ENCODE results near the gene TEX22. TPM values are rescaled to one million over a fixed set of nuclear protein-coding genes. Genes with fewer than 3 reads are reported as not detected.

TEX22 gene
- total RNA-seq, 3 donors from 2014 or later = 0.84 to 2.0 (median 0.95) TPM

DNA sequence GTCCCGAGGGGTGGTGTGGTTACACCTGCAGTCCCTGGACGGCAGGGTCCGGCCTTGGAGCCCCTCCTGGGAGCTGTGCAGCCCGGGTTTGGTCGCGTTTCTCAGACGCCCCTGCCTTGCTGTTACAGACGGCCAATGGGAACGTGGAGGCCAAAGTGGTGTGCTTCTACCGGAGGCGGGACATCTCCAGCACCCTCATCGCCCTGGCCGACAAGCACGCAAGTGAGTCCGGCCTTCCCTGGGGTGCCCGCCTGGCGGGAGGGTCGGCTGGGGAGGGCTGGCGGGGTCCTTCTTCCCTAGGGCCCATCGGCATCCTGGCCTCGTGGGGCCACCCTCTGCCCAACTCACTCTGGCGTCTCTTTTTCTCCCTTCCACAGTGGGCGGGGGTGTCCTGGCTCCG, 47.0 kb downstream of the TEX22 start:
- H3K9me3 ChIP-seq = no peaks in the 10 kb centered on the region
- H3K4me3 ChIP-seq = no peak overlapping the region
- no peaks in the 10 kb centered on the region for H3K4me1 ChIP-seq (ENCODE audit: low read depth)
- DNase-seq (peak in 1 of 3 donors; percentile 43), ATAC-seq (no peak)
- TF ChIP-seq, protein P1, sequence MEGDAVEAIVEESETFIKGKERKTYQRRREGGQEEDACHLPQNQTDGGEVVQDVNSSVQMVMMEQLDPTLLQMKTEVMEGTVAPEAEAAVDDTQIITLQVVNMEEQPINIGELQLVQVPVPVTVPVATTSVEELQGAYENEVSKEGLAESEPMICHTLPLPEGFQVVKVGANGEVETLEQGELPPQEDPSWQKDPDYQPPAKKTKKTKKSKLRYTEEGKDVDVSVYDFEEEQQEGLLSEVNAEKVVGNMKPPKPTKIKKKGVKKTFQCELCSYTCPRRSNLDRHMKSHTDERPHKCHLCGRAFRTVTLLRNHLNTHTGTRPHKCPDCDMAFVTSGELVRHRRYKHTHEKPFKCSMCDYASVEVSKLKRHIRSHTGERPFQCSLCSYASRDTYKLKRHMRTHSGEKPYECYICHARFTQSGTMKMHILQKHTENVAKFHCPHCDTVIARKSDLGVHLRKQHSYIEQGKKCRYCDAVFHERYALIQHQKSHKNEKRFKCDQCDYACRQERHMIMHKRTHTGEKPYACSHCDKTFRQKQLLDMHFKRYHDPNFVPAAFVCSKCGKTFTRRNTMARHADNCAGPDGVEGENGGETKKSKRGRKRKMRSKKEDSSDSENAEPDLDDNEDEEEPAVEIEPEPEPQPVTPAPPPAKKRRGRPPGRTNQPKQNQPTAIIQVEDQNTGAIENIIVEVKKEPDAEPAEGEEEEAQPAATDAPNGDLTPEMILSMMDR (IDR thresholded peaks at IDR 0.05) = no peak
- intact Hi-C loops (cut with DNase I, micrococcal nuclease) = loop anchor here in 1 of 2 donors (10.0 kb wide), 1 partner anchor 80 kb away; the partner anchor contains the start of gene TMEM121
- H3K36me3 ChIP-seq (ENCODE audit: low read depth) = no peaks in the 10 kb centered on the region

DNA sequence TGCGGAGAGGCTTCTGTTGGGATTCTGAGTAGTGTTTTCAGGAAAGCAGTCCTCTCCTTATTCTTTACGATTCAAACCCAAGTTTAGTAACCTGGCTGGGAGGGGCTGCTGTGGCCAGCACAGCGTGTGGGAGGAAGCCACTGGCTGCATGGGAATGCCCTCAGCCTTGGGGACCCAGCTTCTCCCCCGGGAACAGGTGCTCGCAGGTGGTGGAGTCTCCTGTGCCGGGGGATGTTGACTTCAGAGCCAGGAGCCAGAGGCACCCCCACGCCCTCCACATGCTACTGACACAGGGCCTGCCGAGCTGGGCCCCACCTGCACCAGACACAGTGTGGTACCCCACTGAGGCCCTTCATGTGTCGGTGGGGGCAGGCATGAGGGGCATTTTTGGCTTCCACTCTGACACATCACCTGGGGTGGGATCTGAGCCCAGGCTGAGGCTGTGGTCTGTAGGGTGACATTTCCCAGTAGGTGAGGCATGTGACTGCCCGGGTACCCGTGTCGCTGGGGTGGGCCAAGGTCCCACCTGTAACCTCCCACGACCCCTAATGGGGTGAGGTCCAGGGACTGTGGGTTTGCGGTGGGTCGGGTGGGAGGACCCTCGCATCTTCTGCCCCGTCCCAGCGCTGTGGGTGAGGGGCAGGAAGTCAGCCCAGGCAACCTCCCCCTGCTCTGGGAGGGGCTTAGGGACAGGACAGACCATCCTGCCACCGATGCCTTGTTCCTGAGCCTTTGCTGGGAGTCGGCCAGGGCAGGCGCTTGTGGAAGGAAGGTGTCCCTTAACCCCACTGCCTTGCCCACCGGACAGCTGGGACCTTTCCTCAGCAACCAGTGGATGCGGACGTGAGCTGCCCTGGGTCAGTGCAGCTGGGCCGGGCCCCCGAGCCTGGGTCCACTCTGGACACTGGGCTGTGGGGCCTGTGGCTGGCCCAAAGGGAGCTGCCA, 47.8 kb downstream of the TEX22 start:
- intact Hi-C loops (cut with DNase I, micrococcal nuclease) = loop anchor here in 1 of 2 donors (10.0 kb wide), 1 partner anchor 79 kb away; the partner anchor contains the start of gene TMEM121

DNA sequence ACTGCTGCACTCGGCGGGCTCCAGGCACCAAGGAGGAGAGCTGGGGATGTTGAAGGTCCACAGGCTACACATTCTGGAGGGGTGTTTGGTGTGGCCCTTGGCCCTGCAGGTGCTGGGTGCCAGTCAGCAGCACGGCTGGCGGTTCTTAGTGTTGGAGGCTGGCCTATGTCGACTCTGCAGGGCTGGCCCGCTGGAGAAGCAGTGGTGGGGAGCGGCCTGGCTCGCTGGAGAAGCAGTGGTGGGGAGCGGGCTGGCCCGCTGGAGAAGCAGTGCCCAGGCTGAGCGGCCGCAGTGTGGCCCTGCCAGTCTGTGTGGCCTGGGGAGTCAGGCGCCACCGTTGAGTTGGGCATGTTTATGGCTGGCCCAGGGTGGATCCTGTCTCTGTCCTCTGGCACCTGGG, 48.6 kb downstream of the TEX22 start:
- Histone ChIP-seq H3K9me3 (no peaks in the 10 kb centered on the region), H3K4me1 (ENCODE audit: low read depth) (no peaks in the 10 kb centered on the region), H3K36me3 (ENCODE audit: low read depth) (no peaks in the 10 kb centered on the region), H3K4me3 (no peak overlapping the region)
- ATAC-seq = no peak
- intact Hi-C loops (cut with DNase I, micrococcal nuclease) = loop anchor here in 1 of 2 donors (10.0 kb wide), 1 partner anchor 78 kb away; the partner anchor contains the start of gene TMEM121
- TF ChIP-seq, protein P1 (IDR thresholded peaks at IDR 0.05) = no peak
- DNase-seq = peak in 1 of 3 donors; percentile 42

More for the DNA sequence above, 47.8 kb downstream of the TEX22 start:
- ATAC-seq = no peak
- H3K4me1 ChIP-seq (ENCODE audit: low read depth) = no peaks in the 10 kb centered on the region
- DNase-seq = peak in 1 of 3 donors; percentile 36
- no peak overlapping the region for H3K4me3 ChIP-seq
- no peaks in the 10 kb centered on the region for H3K36me3 ChIP-seq (ENCODE audit: low read depth)
- no peaks in the 10 kb centered on the region for H3K9me3 ChIP-seq
- TF ChIP-seq, protein P1 (IDR thresholded peaks at IDR 0.05) = no peak

DNA sequence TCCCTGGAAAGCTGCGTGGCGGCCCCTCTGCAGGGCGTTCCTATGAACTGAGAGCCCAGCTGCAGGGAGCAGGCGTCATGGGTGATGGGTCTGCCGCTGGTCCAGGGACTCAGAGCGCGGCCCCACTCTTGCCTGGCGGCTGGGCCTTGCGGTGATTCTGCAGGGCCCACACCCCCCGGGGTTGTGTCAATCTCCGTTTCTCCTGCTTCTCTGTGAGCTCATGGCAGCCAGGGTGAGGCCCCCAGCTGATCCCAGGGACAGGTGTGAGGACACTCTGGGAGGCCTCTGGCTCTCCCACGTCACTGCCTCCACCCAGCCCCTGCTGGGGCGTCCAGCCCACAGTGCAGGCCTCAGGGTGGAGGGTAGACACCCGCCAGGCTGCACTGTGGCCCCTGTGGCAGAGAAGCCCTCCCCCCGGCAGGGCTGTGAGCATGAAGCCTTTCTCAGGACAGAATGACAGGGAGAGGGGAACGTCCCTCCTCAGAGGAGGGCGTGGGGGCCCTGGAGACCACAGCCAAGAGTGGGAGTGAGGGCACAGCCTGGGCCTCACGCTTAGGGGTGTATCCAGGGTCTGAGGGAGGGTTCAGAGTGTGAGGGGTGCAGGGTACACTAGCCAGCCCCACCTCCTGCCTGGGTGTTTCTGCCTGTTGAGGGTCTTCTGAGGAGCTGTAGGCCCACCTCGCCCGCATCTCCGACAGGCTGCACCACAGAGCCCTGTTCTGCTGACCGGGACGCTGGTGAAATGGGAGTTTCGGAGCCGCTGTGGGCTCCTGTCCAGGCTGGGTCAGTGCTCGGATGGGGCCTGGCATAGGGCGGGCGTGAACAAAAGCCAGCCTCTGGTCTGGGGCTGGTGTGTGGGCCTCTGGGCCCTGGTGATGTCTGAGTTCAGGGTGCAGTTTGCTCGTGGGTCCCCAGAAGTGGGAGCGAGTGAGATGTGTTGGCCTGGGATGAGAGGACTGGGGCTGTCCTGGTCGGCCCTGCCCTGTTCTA, 49.6 kb downstream of the TEX22 start:
- Histone ChIP-seq H3K36me3 (ENCODE audit: low read depth) (no peaks in the 10 kb centered on the region), H3K4me1 (ENCODE audit: low read depth) (no peaks in the 10 kb centered on the region)
- ATAC-seq = no peak

More for the DNA sequence above, 49.6 kb downstream of the TEX22 start:
- TF ChIP-seq, protein P1 (IDR thresholded peaks at IDR 0.05) = no peak
- Histone ChIP-seq H3K9me3 (no peaks in the 10 kb centered on the region), H3K4me3 (no peak overlapping the region)
- peak in 1 of 3 donors; percentile 41 for DNase-seq
- intact Hi-C loops (cut with DNase I, micrococcal nuclease) = loop anchor here in 1 of 2 donors (10.0 kb wide), 1 partner anchor 77 kb away; the partner anchor contains the start of gene TMEM121

All from mucosa of descending colon (tissue), 3 donors.